Neural cell (in vitro differentiated cells): ENCODE measurements around the gene HELT. TPM values are rescaled to one million over a fixed set of nuclear protein-coding genes. Genes with fewer than 3 reads are reported as not detected.

ENCODE experiments used
- polyA plus RNA-seq: library from polyadenylated mRNA; depleted of rRNA; stranded (reverse); fragments of >200 nt; gene quantifications from 2 replicates; pipeline ENCODE4 v1.2.3, GENCODE V29; 2014

HELT gene
- polyA plus RNA-seq, 1 donor from 2014 or later = not detected

Other genes starting within 250 kb of the HELT start
- 30.7 and 38.3 TPM in 2 replicates for gene ACSL1, start 192.5 kb upstream of the HELT start, polyA plus RNA-seq
- gene SLC25A4, start 124.8 kb downstream of the HELT start, polyA plus RNA-seq = 139 and 140 TPM in 2 replicates
- 26.1 and 29.8 TPM in 2 replicates for gene CFAP97, start 185.5 kb downstream of the HELT start, polyA plus RNA-seq
- 6.4 and 7.9 TPM in 2 replicates for gene SNX25, start 191.1 kb downstream of the HELT start, polyA plus RNA-seq